Motor neuron (in vitro differentiated cells): ENCODE data around the gene MRGPRX3. TPM values are rescaled to one million over a fixed set of nuclear protein-coding genes. Genes with fewer than 3 reads are reported as not detected.

ENCODE experiments used
- ATAC-seq, 8 experiments: fragments of 200-7000 bp; cut with Tn5 transposase; replicated peaks in 6 of 8; 2 replicates each; pipeline ENCODE4 v1.8.0; 2021; ENCODE audit warnings: mild to moderate bottlenecking in 8 of 8, moderate library complexity in 8 of 8
- H3K27ac ChIP-seq, 2 donors: fragments of 250-450 bp; sonication (Bioruptor Pico); 2 replicates each; pipeline ENCODE4 v1.9.0; 2021; ENCODE audit warnings: antibody characterized with exemption in 2 of 2, mild to moderate bottlenecking in 2 of 2, moderate library complexity in 1 of 2
- H3K4me1 ChIP-seq, 2 donors: fragments of 250-450 bp; sonication (Bioruptor Pico); replicated peaks in 1 of 2; 2 replicates each; pipeline ENCODE4 v1.6.1; 2021; ENCODE audit warnings: antibody characterized with exemption in 2 of 2, mild to moderate bottlenecking in 2 of 2, moderate library complexity in 1 of 2
- H3K4me3 ChIP-seq, 5 donors: fragments of 250-450 bp; sonication (Bioruptor Pico); 2 replicates each; pipeline ENCODE4 v1.9.0; 2021; ENCODE audit warnings: antibody characterized with exemption in 5 of 5, mild to moderate bottlenecking in 5 of 5, moderate library complexity in 4 of 5
- WGBS, 10 experiments: fragments of 450-650 bp; shearing (Covaris generic); methylation state at CpG; one replicate each; pipeline ENCODE4 v1.0.0; 2022; 5-methylcytosine and 5-hydroxymethylcytosine counted together
- in situ Hi-C, 9 experiments: fragments of 400-800 bp; cut with MboI; loops; one replicate each; pipeline ENCODE4 v1.15.0; 2021; ENCODE audit warnings: low sequenced_read_pairs in 9 of 9, low pct_unique_long_range_greater_than_20kb in 2 of 9; ENCODE audit not compliant: unreplicated experiment in 9 of 9
- total RNA-seq, 8 experiments: library from RNA; unstranded; fragments of 300-600 nt; gene quantifications; 2 replicates each; pipeline versions ENCODE4 v1.2.3 to v1.2.4, GENCODE V29; 2022

MRGPRX3 gene
- total RNA-seq, result under 1 TPM in 2 of 8 experiments, not detected in 6; 0.24 to 0.49 TPM

GRCh38 chr11:18132341-18132740, at the start of gene MRGPRX3:
TSS of gene MRGPRX3 (plus strand) at chr11:18132571. CDS start at chr11:18137203, 4,632 bp downstream.
- Histone ChIP-seq H3K27ac (no peak within 1 kb of the TSS), H3K4me1 (no peaks in the 10 kb centered on the region), H3K4me3 (no peak within 1 kb of the TSS)
- 20 to 100% (median 58%) methylated on average over 1 to 3 of the region's 3 CpGs; no CpG with 5 or more reads in 3 of the 10 experiments for WGBS, 10 experiments
- ATAC-seq, result no peak
- in situ Hi-C loops, result no loop called here

- no peak for ATAC-seq
- Histone ChIP-seq H3K27ac (no peak overlapping the region), H3K4me1 (no peaks in the 10 kb centered on the region), H3K4me3 (no peak overlapping the region)
- in situ Hi-C loops, result no loop called here
- 87 to 100% (median 97%) methylated on average over 1 to 2 of the region's 2 CpGs; no CpG with 5 or more reads in 2 of the 10 experiments for WGBS, 10 experiments
These were observed 44.0 kb upstream of the MRGPRX3 start for GRCh38 chr11:18088366-18088765.

GRCh38 chr11:18088966-18089365, 43.4 kb upstream of the MRGPRX3 start:
- in situ Hi-C loops, result no loop called here
- WGBS, 10 experiments, result 60 to 100% (median 90%) methylated on average over 1 to 3 of the region's 3 CpGs; no CpG with 5 or more reads in 1 of the 10 experiments
- H3K27ac ChIP-seq, result no peak overlapping the region
- H3K4me1 ChIP-seq, result no peaks in the 10 kb centered on the region
- no peak overlapping the region for H3K4me3 ChIP-seq
- ATAC-seq, result no peak

GRCh38 chr11:18091731-18092130, 40.6 kb upstream of the MRGPRX3 start:
- whole genome bisulfite sequencing, 10 experiments, result 93 to 100% (median 97%) methylated on average over 2 of the region's 2 CpGs; no CpG with 5 or more reads in 6 of the 10 experiments
- ATAC-seq, result no peak
- Histone ChIP-seq H3K27ac (no peak overlapping the region), H3K4me1 (no peaks in the 10 kb centered on the region), H3K4me3 (no peak overlapping the region)
- in situ Hi-C loops, result no loop called here

- ATAC-seq, result no peak
- no peaks in the 10 kb centered on the region for H3K4me1 ChIP-seq
- in situ Hi-C loops, result no loop called here
- H3K27ac ChIP-seq, result no peak overlapping the region
- no peak overlapping the region for H3K4me3 ChIP-seq
These were observed 38.4 kb upstream of the MRGPRX3 start for GRCh38 chr11:18093959-18094358.

- in situ Hi-C loops, result no loop called here
- no peak for ATAC-seq
- Histone ChIP-seq H3K4me1 (peaks cover 5 to 8% of the 10 kb centered on the region in 2 donors), H3K4me3 (no peak overlapping the region), H3K27ac (no peak overlapping the region)
- WGBS, 10 experiments, result 0 to 92% (median 73%) methylated on average over 1 to 3 of the region's 6 CpGs; no CpG with 5 or more reads in 5 of the 10 experiments
These were observed 31.3 kb upstream of the MRGPRX3 start for GRCh38 chr11:18100926-18101656.

- Histone ChIP-seq H3K4me3 (peak overlapping the region; percentile 63 to 99 (median 83)), H3K4me1 (peaks cover 5 to 8% of the 10 kb centered on the region in 2 donors), H3K27ac (peak overlapping the region; percentile 13 to 57)
- in situ Hi-C loops, result no loop called here
- WGBS, 10 experiments, result 11 to 44% (median 25%) methylated on average over 3 to 17 of the region's 29 CpGs
- ATAC-seq, result no peak
These were observed 27.1 kb upstream of the MRGPRX3 start for GRCh38 chr11:18105086-18105801.

GRCh38 chr11:18105802-18106574, 26.4 kb upstream of the MRGPRX3 start, which contains the start of gene SAAL1:
TSS of gene SAAL1 (minus strand) at chr11:18106082. CDS start at chr11:18106041, 41 bp downstream.
- Histone ChIP-seq H3K4me1 (peaks cover 5 to 8% of the 10 kb centered on the region in 2 donors), H3K4me3 (peak within 1 kb of the TSS; percentile 63 to 99 (median 83)), H3K27ac (peak within 1 kb of the TSS; percentile 13 to 57)
- peak; percentile 98 to 99 (median 99) for ATAC-seq
- WGBS, 10 experiments, result 0 to 60% (median 33%) methylated on average over 2 to 9 of the region's 48 CpGs; no CpG with 5 or more reads in 1 of the 10 experiments
- in situ Hi-C loops, result no loop called here

- no peak overlapping the region for H3K27ac ChIP-seq
- ATAC-seq, result no peak
- peaks cover 5 to 8% of the 10 kb centered on the region in 2 donors for H3K4me1 ChIP-seq
These were observed 25.7 kb upstream of the MRGPRX3 start for GRCh38 chr11:18106688-18107087.

GRCh38 chr11:18108254-18108653, 24.1 kb upstream of the MRGPRX3 start:
- no peak overlapping the region for H3K4me3 ChIP-seq

More at GRCh38 chr11:18106688-18107087, 25.7 kb upstream of the MRGPRX3 start:
- WGBS, 10 experiments, result 47 to 100% (median 94%) methylated on average over 2 to 9 of the region's 9 CpGs; no CpG with 5 or more reads in 1 of the 10 experiments
- no peak overlapping the region for H3K4me3 ChIP-seq
- in situ Hi-C loops, result no loop called here

GRCh38 chr11:18111005-18111404, 21.4 kb upstream of the MRGPRX3 start:
- no peak overlapping the region for H3K27ac ChIP-seq
- no peaks in the 10 kb centered on the region for H3K4me1 ChIP-seq
- no peak for ATAC-seq
- H3K4me3 ChIP-seq, result no peak overlapping the region
- in situ Hi-C loops, result loop anchor here in 1 of 9 experiments (10.0 kb wide), 1 partner anchor 94 kb away; no protein-coding TSS in a partner anchor
- 0 to 60% (median 13%) methylated on average over 1 to 2 of the region's 2 CpGs; no CpG with 5 or more reads in 1 of the 10 experiments for WGBS, 10 experiments

More at GRCh38 chr11:18108254-18108653, 24.1 kb upstream of the MRGPRX3 start:
- no peak overlapping the region for H3K27ac ChIP-seq
- H3K4me1 ChIP-seq, result peaks cover 5 to 8% of the 10 kb centered on the region in 2 donors
- in situ Hi-C loops, result no loop called here
- WGBS, 10 experiments, result 23 to 88% (median 68%) methylated on average over 2 to 3 of the region's 3 CpGs; no CpG with 5 or more reads in 1 of the 10 experiments
- ATAC-seq, result no peak

- Histone ChIP-seq H3K27ac (no peak overlapping the region), H3K4me1 (peaks cover 0 to 2% of the 10 kb centered on the region in 2 donors), H3K4me3 (no peak overlapping the region)
- WGBS, 10 experiments, result 0% methylated on average over 1 to 7 of the region's 9 CpGs; no CpG with 5 or more reads in 4 of the 10 experiments
- in situ Hi-C loops, result loop anchor here in 1 of 9 experiments (10.0 kb wide), 1 partner anchor 89 kb away; no protein-coding TSS in a partner anchor
- ATAC-seq, result peak; percentile 89 to 100 (median 94)
These were observed 16.8 kb upstream of the MRGPRX3 start for GRCh38 chr11:18115360-18116127.
